Middle frontal gyrus (tissue), 1 donor: Measurements from ENCODE around the gene ATRAID.
A peak's percentile ranks its signal among the peaks of the same experiment; 100 is the strongest.

Experiments used
- DNase-seq: peaks from one replicate; pipeline ENCODE4 v3.0.0-alpha.2; 2015; ENCODE audit warnings: low spot score; ENCODE audit errors: extremely low spot score

Gene ATRAID

GRCh38 chr2:27247893-27248292, 36.1 kb downstream of the ATRAID start:
- no peak for DNase-seq

GRCh38 chr2:27249159-27249890, 37.5 kb downstream of the ATRAID start:
- no peak for DNase-seq

DNA sequence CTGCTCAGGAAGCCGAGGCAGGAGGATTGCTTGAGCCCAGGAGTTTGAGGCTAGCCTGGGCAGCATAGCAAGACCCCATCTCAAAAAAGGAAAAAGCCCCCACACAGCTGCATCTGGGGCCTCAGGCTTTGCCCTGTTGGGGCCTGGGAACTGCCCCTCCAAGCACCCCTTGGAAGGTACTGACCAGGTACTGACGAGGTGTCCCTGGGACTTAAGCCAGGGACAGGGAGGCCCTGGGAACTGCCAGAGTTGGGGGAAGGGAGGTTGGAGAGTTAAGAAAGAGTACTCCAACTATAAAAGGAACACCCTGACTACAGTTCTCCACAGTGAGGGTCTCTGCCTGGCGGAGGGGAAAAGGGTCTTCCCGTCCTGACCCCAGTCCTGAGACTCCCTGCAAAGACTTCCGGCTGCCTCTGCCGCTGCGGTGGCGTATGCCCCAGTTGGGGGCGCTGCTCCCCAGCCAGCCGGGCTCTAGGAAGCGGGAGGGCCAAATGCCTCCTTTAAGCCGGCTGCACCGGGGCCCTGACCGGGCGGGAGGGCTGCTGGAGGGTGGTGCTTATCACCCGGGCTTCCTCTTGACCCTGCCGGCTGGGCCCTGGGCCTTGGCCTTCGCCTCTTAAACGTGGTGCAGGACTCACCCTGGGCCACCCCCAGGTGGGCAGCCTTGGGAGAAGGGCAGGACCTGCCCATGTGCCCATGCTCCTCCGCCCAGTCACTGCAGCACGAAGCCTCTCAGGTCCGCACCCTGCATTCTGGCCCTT, 38.2 kb downstream of the ATRAID start:
- DNase-seq: peak; percentile 14

GRCh38 chr2:27250652-27251379, 39.0 kb downstream of the ATRAID start:
- no peak for DNase-seq

DNA sequence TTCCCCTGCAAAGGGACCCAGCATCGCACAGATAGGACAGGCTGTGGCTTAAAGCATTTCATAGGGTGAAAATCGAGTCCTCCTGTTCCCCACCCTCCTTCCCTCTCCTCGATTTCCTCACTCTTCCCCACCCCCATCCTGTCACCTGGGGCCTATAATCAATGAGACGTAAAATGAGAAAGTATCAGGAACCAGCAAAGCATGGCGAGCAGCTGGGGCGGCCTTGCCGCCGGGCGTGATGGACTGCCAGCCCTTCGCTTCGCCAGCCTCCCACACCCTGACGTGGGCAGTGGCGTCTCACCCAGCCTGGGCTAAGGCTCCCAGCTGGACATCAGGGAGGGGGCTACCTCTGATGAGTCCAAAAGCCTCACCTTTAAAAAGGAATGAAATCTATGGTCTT, 39.9 kb downstream of the ATRAID start:
- DNase-seq: no peak

DNA sequence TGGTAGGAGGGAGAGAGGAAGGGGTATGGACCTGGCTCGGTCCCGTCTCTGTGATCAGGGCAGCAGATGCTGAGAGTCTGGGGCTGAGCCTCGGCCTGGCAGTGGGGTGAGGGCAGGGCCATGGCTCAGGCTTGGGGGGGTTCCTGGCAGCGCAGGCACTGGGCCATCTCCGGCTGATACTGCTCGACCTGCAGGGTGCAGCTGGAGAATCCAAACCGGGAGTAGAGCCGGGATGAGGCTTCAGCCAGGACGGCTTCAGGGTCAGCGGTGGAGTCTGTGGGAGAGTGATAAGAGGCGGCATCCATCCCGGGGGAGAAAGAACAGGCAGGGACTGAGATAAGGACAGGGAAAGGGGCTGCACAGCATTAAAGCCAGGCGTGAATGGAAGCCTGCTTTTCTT, 43.3 kb downstream of the ATRAID start:
- no peak for DNase-seq

DNA sequence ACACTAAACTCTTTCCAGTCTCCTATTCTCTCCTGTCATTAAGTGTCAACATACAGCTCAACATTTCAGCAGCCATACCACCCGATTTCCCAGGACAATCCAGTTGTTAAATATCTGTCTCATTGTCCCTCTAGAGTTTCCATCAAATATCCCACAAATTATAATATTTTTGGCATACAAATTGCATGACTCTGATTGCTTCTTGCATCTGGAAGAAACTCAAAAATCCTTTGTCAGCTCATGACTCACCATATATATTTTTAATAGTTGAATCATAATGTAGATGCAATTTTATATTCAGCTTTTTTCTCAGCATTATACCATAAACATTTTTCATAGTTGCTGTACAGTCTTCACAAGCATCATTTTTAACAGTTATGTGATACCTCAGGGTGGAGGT, 43.8 kb downstream of the ATRAID start:
- DNase-seq: no peak

- no peak for DNase-seq
These were observed 45.1 kb downstream of the ATRAID start for GRCh38 chr2:27256855-27257454.

GRCh38 chr2:27258051-27258450, 46.2 kb downstream of the ATRAID start:
- no peak for DNase-seq

DNA sequence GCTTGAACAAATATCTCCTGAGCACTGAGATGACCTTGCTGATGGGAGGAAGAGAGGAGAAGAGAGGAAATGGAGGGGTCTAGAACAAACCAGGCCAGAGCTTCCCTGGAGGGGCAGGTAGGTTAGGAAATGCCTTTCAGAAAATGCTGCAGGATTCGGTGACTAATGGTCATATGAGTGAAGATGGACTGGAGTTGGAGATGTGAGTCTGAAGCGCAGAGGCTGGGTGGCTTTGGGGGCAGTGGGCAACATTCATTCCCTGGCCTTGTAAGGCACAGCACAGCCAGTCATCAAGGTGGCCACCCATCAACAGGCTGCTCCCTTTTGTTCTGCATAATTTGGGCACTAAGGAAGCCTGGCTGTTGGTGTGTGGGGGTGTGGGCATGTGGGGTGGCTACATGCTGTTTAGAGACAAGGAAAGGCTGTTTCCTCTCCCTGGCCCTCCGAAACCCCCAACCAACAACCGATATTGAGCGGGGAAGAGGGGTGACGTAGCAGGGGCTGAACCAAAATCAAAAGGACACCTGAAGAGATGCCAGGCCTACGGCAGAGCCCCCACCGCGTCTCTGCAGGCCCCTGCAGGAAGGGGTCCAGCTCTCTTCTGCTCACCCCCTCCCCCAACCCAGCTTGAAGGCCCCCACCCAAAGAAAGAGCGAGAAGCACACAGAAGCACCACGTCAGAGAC, 49.5 kb downstream of the ATRAID start:
- DNase-seq: no peak

DNA sequence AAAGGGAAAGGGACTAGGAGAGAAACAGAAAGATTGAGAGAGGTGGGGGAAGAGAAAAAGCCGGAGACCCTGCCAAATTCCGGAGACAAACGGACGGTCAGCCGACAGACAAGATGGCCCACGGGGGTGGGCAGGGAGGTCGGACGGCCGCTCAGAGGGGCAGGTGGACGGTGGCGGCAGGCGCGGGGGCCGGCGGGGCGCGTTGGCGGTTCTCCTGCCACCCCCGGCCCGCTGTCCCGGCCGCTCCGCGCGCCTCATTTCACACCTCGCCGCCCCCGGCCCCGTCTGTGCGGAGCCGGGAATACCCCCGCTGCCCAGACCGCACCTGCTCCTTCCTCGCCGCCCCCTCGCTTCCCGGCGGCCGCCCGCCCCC, 50.1 kb downstream of the ATRAID start:
- no peak for DNase-seq

DNA sequence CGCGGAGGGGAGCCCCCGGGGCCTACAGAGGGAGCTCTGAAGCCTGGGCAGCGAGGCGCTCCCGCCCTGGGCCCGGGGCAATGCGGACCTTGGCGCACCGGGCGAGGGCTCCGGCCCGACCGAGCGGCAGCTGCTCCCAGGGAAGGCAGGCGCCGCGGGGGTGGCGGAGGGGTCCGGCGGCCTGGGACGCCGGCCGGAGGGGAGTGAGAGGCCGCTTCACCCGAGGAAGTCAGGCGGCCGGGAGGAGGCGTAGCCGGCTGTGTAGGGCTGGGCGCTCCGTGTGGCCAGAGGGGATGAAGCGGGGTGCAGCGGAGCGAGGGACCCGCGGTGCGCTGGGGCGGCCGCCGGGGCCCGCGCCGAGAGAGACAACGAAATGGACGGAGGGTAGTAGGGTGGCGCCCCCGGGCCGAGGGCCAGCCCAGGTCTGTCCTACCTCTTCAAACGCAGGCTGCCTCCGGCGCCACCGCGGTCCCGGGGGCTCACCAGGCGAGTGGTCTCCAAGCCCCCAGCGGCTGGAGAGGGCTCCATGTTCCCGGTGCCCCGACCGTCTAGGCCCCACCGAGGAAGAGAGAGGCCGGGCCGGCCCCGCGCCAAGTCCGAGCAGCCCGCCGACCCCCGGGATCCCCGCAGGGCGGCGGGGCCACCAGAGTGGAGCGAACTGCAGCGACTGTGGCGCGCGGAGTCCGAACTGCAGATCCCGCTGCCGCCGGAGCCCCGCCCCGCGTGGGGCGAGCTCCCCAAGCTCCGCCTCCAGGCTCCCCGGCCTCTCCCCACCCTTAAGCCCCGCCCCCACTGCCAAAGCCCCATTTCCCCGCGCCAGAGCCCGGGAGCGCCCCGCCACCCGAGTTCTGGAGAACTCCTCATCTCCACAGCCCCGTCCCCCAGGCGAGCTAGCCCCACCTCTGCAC, 50.8 kb downstream of the ATRAID start, which contains the start of gene SLC30A3:
Gene SLC30A3, minus strand, starts transcription at position 669 of the 908 bp plus-strand sequence. Its CDS starts 141 bp downstream, at position 528.
- peak; percentile 58 for DNase-seq

DNA sequence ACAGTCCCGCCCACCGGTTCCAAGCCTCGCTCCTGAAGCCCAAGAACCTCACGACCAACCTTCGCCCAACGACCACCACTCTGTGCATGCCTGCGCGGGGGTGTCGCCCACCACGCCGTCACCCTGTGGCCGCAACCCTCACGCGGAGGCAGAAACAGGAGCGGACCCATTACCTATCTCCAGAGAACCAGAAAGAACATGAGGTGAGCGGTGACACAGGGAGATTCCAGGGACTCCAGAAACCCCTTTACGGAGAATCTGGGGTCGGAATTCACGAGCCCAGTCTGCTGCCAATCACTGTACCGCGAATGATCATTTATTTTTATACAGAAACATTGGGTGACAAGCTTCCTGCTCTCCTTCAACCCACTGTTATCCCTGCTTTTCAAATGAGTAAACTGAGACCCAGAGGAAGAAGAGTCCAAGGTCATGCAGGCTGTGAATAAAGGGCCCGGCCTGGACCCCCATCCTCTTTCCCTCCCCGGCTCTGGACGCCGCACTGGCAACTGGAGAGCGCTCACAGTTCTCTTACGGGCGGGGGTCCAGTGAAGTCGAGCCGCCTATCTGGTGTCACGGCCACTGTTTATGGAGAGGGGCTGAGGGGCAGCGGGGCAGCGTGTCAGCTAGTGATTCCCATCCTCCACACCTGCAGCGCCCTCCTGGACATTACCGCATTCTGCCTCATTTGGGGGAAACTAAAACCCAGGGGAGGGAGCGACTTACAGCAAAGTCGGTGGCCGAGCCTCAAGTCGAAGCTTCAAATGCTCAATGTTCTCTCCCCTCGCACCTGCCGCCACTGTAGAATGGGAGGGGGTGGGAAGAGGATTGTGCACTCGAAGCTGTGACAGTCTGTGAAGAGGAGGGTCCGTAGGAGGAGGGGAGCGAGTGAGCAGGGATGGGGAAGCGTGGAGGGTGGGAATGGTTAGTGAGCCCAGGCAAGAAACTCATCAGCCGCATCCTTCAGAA, 51.7 kb downstream of the ATRAID start:
- no peak for DNase-seq

DNA sequence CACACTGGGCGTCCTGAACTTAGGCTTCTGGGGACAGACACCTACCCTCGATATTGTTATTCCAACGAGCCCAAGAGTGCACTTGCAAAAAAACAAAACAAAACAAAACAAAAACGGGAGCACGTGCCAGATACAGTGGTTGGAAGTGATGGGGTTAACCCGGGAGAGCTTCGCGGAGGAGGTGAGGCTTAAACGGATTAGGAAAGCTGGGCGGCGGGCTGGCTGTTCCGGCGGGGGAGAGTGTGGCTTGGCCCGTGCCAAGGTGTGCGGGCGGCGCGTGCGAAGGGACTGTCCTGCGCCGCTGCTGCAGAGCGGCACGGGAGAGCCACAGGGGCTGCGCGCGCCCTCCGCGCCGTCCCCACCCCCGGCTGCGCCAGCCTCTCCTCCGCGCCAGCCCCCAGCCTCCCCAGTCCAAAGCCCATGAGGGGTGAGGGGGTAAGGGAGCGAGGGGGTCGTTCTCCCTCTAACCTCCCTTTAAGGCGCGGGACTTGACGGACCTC, 52.5 kb downstream of the ATRAID start:
- no peak for DNase-seq

- DNase-seq: no peak
These were observed 53.1 kb downstream of the ATRAID start for GRCh38 chr2:27264753-27265535.

DNA sequence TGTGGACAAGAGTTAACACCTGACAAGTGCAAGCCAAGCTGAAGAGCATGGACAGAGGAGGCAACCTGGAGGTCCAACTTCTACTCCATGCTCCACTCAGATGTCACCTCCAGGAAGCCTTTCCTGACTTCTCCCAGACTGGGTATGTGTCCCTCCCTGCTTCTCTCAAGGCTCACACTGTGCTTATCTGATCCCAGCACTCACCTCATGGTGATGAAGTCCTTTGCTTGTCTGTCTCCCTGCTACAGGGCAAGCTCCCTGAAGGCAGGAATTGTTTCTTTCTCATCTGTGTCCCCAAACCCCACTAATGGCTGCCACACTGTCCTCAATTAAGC, 53.7 kb downstream of the ATRAID start:
- no peak for DNase-seq
